Measurements from ENCODE around the gene XRCC5. TPM values are rescaled to one million over a fixed set of nuclear protein-coding genes. Genes with fewer than 3 reads are reported as not detected.

XRCC5 gene
- total and polyA plus RNA-seq, 2 donors (not counting 1 experiment from before 2014, with no cell fraction given) = 152 to 278 TPM

GRCh38 chr2:216064665-216065064, 44.5 kb upstream of the XRCC5 start:
- H3K79me2 ChIP-seq (ENCODE audit: control insufficient read depth, insufficient read depth, low read length) = no peaks in the 10 kb centered on the region
- H3K36me3 ChIP-seq (ENCODE audit: control insufficient read depth, insufficient read depth, low read length) = no peaks in the 10 kb centered on the region
- H3K4me3 ChIP-seq (replicated peaks in 1 of 4; ENCODE audit: control extremely low read depth in 1 of 4, insufficient read depth in 1 of 4, low read depth in 3 of 4, low read length in 4 of 4) = no peak overlapping the region
- H3K4me2 ChIP-seq (ENCODE audit: extremely low read depth, insufficient read depth, low read length) = no peak overlapping the region
- H3K27ac ChIP-seq (ENCODE audit: insufficient read depth, low read length) = no peak overlapping the region
- no peak for TF ChIP-seq EZH2 (IDR thresholded peaks at IDR 0.05; ENCODE audit: low read length, missing control alignments)
- TF ChIP-seq, protein P1, sequence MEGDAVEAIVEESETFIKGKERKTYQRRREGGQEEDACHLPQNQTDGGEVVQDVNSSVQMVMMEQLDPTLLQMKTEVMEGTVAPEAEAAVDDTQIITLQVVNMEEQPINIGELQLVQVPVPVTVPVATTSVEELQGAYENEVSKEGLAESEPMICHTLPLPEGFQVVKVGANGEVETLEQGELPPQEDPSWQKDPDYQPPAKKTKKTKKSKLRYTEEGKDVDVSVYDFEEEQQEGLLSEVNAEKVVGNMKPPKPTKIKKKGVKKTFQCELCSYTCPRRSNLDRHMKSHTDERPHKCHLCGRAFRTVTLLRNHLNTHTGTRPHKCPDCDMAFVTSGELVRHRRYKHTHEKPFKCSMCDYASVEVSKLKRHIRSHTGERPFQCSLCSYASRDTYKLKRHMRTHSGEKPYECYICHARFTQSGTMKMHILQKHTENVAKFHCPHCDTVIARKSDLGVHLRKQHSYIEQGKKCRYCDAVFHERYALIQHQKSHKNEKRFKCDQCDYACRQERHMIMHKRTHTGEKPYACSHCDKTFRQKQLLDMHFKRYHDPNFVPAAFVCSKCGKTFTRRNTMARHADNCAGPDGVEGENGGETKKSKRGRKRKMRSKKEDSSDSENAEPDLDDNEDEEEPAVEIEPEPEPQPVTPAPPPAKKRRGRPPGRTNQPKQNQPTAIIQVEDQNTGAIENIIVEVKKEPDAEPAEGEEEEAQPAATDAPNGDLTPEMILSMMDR (conservative IDR thresholded peaks at IDR 0.05 in 1 of 2, IDR thresholded peaks at IDR 0.05 in 1 of 2; ENCODE audit: low read depth in 1 of 2, low read length in 2 of 2) = no peak
- no peaks in the 10 kb centered on the region for H3K27me3 ChIP-seq (ENCODE audit: control insufficient read depth, insufficient read depth, low read length)
- no peaks in the 10 kb centered on the region for H4K20me1 ChIP-seq (ENCODE audit: control insufficient read depth, extremely low read depth, insufficient read depth, low read length)
- no peak overlapping the region for H2AFZ ChIP-seq (ENCODE audit: low read length)
- H3K9ac ChIP-seq (ENCODE audit: insufficient read depth, low read length) = no peak overlapping the region
- no peaks in the 10 kb centered on the region for H3K9me3 ChIP-seq (ENCODE audit: control insufficient read depth, insufficient read depth, low read depth, low read length)
- DNase-seq (ENCODE audit: low read depth in 2 of 2) = no peak
- no peaks in the 10 kb centered on the region for H3K4me1 ChIP-seq (ENCODE audit: control insufficient read depth, extremely low read depth, insufficient read depth, low read length)

DNA sequence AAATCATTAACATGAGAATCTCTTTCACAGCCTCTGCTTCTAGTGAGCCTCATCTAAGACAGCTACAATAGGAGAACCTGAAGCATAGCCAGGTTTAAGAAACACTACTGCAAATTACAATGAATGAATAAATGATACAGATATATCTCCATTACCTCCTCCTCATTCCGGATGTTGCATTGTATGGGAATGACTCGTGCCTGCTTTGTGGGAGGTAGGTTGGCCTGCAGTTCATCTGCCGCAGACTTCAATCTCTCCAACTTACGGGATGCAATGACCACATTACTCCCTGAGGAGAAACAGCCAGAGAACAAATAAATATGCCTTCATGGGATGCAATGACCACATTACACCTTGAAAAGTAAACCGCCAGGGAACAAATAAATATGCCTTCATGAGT, 42.9 kb upstream of the XRCC5 start:
- Histone ChIP-seq H3K9ac (ENCODE audit: insufficient read depth, low read length) (no peak overlapping the region), H3K4me3 (replicated peaks in 1 of 4; ENCODE audit: control extremely low read depth in 1 of 4, insufficient read depth in 1 of 4, low read depth in 3 of 4, low read length in 4 of 4) (no peak overlapping the region), H2AFZ (ENCODE audit: low read length) (no peak overlapping the region), H3K4me1 (ENCODE audit: control insufficient read depth, extremely low read depth, insufficient read depth, low read length) (no peaks in the 10 kb centered on the region), H3K9me3 (ENCODE audit: control insufficient read depth, insufficient read depth, low read depth, low read length) (no peaks in the 10 kb centered on the region), H3K4me2 (ENCODE audit: extremely low read depth, insufficient read depth, low read length) (no peak overlapping the region), H4K20me1 (ENCODE audit: control insufficient read depth, extremely low read depth, insufficient read depth, low read length) (no peaks in the 10 kb centered on the region), H3K27me3 (ENCODE audit: control insufficient read depth, insufficient read depth, low read length) (no peaks in the 10 kb centered on the region), H3K27ac (ENCODE audit: insufficient read depth, low read length) (no peak overlapping the region), H3K36me3 (ENCODE audit: control insufficient read depth, insufficient read depth, low read length) (no peaks in the 10 kb centered on the region), H3K79me2 (ENCODE audit: control insufficient read depth, insufficient read depth, low read length) (no peaks in the 10 kb centered on the region)
- peak; percentile 33 to 89 for DNase-seq (ENCODE audit: low read depth in 2 of 2)
- TF ChIP-seq, protein P1 (conservative IDR thresholded peaks at IDR 0.05 in 1 of 2, IDR thresholded peaks at IDR 0.05 in 1 of 2; ENCODE audit: low read depth in 1 of 2, low read length in 2 of 2) = no peak
- no peak for TF ChIP-seq EZH2 (IDR thresholded peaks at IDR 0.05; ENCODE audit: low read length, missing control alignments)

DNA sequence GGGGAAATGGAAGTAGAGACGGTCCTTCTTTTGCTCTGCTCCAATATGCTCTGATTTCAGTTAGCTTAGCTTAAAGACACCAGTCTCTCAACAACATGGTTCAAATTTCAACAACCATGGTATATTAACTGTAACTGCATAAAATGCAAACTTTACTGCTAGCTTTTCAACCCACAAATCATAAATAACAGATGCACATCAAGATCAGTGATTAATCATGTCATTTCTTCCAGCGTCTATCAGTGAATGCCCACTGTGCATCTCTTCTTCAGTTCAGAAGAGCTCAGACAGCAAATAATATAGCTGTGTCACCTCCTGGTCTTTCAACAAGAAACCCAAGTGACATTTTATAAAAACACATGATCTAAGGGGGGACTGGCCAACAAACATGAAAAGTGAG, 40.1 kb upstream of the XRCC5 start:
- H3K4me2 ChIP-seq (ENCODE audit: extremely low read depth, insufficient read depth, low read length) = no peak overlapping the region
- no peak for TF ChIP-seq EZH2 (IDR thresholded peaks at IDR 0.05; ENCODE audit: low read length, missing control alignments)
- TF ChIP-seq, protein P1 (conservative IDR thresholded peaks at IDR 0.05 in 1 of 2, IDR thresholded peaks at IDR 0.05 in 1 of 2; ENCODE audit: low read depth in 1 of 2, low read length in 2 of 2) = no peak
- no peaks in the 10 kb centered on the region for H3K4me1 ChIP-seq (ENCODE audit: control insufficient read depth, extremely low read depth, insufficient read depth, low read length)
- H3K36me3 ChIP-seq (ENCODE audit: control insufficient read depth, insufficient read depth, low read length) = no peaks in the 10 kb centered on the region
- H3K9ac ChIP-seq (ENCODE audit: insufficient read depth, low read length) = no peak overlapping the region
- H3K4me3 ChIP-seq (replicated peaks in 1 of 4; ENCODE audit: control extremely low read depth in 1 of 4, insufficient read depth in 1 of 4, low read depth in 3 of 4, low read length in 4 of 4) = no peak overlapping the region
- H3K9me3 ChIP-seq (ENCODE audit: control insufficient read depth, insufficient read depth, low read depth, low read length) = no peaks in the 10 kb centered on the region
- H3K27ac ChIP-seq (ENCODE audit: insufficient read depth, low read length) = no peak overlapping the region
- H2AFZ ChIP-seq (ENCODE audit: low read length) = no peak overlapping the region
- DNase-seq (ENCODE audit: low read depth in 2 of 2) = no peak
- no peaks in the 10 kb centered on the region for H3K79me2 ChIP-seq (ENCODE audit: control insufficient read depth, insufficient read depth, low read length)
- H4K20me1 ChIP-seq (ENCODE audit: control insufficient read depth, extremely low read depth, insufficient read depth, low read length) = no peaks in the 10 kb centered on the region
- no peaks in the 10 kb centered on the region for H3K27me3 ChIP-seq (ENCODE audit: control insufficient read depth, insufficient read depth, low read length)
